Smooth muscle cell of the umbilical artery (primary cell): Measurements from ENCODE around the gene TEX13C. TPM values are rescaled to one million over a fixed set of nuclear protein-coding genes. Genes with fewer than 3 reads are reported as not detected.

Source experiments
- total RNA-seq: library from RNA; depleted of rRNA; stranded (reverse); fragments of >200 nt; gene quantifications from 2 replicates; pipeline ENCODE4 v1.2.3, GENCODE V29; 2014

Gene TEX13C
- not detected in 2 replicates for total RNA-seq

DNA sequence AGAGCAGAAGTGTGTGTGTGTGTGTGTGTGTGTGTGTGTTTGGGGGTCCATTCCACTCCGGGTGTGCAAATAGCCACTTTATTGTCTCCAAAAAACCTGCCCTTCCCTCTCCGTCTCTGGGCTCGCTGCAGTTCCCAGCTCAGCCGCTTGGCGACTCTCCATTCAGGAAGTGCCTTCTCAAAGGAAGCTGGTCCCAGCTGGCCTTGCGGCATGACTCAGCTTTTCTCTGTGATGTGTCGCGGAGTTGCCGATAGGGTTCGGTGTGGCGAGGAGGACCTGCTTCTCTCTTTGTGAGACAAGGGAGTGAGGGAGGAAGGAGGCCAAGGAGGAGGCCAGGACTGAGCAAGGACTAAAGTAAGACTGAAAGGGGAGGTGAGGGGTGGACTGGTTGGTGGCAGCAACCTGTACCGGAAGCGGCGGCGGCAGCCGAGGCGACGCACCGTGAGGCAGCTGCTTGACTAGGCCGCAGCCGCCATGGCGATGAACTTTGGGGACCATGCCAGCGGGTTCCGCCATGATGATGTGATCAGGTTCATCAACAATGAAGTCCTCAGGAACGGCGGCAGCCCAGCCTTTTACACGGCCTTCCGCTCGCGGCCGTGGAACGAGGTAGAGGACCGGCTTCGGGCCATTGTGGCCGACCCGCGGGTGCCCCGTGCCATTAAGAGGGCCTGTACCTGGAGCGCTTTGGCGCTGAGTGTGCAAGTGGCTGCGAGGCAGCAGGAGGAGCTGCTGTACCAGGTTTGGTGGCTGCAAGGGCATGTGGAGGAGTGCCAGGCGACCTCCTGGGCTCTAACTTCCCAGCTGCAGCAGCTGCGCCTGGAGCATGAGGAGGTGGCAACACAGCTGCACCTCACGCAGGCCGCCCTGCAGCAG lies at the start of gene TEX13C:
Gene TEX13C, plus strand, starts transcription at position 226 of the 876 bp plus-strand sequence. Its CDS starts 249 bp downstream, at position 475.

